ENCODE data around the gene SELPLG. TPM values are rescaled to one million over a fixed set of nuclear protein-coding genes. Genes with fewer than 3 reads are reported as not detected.

Gene SELPLG
- total RNA-seq, 4 donors from 2014 or later = 2.4 to 9.4 (median 5.9) TPM

DNA sequence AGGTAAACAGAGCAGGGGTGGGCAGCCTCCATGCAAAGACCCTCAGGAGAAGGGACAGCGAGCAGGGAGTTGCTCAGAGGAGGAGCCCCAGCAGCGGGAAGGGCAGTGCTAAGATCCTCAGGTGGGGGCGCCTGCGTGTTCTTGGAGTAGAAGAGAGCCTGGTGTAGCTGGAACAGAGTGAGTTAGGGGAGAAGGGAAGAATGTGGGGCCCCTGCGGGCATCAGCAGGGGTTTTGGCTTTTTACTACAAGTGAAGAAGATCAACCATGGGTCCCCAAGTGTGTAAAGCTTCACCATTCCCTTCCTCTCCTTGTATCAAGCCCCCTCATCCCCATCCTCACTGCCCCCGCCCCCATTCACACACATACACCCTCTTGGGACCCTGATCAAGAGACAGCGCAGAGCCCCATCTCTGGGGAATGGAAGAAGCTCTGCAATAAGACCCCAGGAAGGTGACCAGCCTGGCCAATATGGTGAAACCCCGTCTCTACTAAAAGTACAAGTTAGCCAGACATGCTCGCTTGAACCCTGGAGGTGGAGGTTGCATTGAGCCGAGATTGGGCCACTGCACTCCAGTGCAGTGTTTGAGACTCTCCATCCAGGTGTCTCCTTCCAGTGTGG lies 25.6 kb downstream of the SELPLG start:
- Histone ChIP-seq H3K4me1 (no peaks in the 10 kb centered on the region), H3K9me3 (no peaks in the 10 kb centered on the region), H3K27me3 (no peaks in the 10 kb centered on the region), H3K27ac (no peak overlapping the region), H3K36me3 (no peaks in the 10 kb centered on the region), H3K4me3 (no peak overlapping the region)
- DNase-seq = no peak
- TF ChIP-seq, protein P1, sequence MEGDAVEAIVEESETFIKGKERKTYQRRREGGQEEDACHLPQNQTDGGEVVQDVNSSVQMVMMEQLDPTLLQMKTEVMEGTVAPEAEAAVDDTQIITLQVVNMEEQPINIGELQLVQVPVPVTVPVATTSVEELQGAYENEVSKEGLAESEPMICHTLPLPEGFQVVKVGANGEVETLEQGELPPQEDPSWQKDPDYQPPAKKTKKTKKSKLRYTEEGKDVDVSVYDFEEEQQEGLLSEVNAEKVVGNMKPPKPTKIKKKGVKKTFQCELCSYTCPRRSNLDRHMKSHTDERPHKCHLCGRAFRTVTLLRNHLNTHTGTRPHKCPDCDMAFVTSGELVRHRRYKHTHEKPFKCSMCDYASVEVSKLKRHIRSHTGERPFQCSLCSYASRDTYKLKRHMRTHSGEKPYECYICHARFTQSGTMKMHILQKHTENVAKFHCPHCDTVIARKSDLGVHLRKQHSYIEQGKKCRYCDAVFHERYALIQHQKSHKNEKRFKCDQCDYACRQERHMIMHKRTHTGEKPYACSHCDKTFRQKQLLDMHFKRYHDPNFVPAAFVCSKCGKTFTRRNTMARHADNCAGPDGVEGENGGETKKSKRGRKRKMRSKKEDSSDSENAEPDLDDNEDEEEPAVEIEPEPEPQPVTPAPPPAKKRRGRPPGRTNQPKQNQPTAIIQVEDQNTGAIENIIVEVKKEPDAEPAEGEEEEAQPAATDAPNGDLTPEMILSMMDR (IDR thresholded peaks at IDR 0.05) = no peak
- no peak for TF ChIP-seq POLR2A (IDR thresholded peaks at IDR 0.05)

DNA sequence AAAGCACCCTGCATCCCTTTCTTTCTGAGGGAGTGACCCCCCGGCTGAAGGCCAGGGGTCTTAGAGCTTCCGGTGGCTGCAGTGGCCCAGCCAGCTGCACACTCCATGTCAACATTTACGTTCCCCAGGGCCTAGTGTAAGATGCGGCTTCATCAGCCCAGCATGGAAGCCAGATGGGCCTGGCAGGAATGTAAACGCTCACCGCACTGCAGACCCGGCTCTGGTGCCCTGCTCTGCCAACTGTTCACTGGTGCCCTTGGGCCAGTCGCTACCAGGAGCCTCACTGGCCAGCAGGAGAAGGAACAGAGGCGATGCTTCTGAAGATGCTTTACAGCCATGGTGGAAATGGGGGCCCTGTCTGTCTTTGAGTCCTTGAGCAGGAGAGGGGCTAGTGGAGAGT lies 27.2 kb downstream of the SELPLG start:
- no peak for TF ChIP-seq POLR2A (IDR thresholded peaks at IDR 0.05)
- TF ChIP-seq, protein P1 (IDR thresholded peaks at IDR 0.05) = no peak
- Histone ChIP-seq H3K4me1 (no peaks in the 10 kb centered on the region), H3K4me3 (no peak overlapping the region), H3K27ac (no peak overlapping the region), H3K27me3 (no peaks in the 10 kb centered on the region), H3K36me3 (no peaks in the 10 kb centered on the region), H3K9me3 (no peaks in the 10 kb centered on the region)
- DNase-seq = no peak

DNA sequence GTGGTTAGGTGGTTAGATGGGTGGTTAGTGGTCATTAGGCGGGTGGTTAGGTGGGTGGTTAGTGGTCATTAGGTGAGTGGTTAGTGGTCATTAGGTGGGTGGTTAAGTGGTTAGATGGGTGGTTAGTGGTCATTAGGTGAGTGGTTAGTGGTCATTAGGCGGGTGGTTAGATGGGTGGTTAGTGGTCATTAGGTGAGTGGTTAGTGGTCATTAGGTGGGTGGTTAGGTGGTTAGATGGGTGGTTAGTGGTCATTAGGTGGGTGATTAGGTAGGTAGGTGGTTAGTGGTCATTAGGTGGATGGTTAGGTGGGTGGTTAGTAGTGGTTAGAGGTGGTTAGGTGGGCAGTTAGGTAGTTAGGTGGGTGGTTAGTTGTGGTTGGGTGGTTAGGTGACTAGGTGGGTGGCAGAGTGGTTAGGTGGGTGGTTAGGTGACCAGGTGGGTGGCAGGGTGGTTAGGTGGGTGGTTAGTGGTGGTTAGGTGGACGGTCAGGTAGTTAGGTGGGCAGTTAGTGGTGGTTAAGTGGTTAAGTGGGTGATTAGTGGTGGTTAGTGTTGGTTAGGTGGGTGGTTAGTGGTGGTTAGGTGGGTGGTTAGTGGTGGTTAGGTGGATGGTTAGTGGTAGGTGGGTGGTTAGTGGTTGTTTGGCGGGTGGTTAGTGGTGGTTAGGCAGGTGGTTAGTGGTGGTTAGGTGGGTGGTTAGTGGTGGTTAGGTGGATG lies 27.8 kb downstream of the SELPLG start:
- Histone ChIP-seq H3K9me3 (no peaks in the 10 kb centered on the region), H3K36me3 (no peaks in the 10 kb centered on the region), H3K4me1 (no peaks in the 10 kb centered on the region), H3K27me3 (no peaks in the 10 kb centered on the region), H3K4me3 (no peak overlapping the region), H3K27ac (no peak overlapping the region)
- TF ChIP-seq, protein P1 (IDR thresholded peaks at IDR 0.05) = no peak
- TF ChIP-seq POLR2A (IDR thresholded peaks at IDR 0.05) = no peak
- no peak for DNase-seq

DNA sequence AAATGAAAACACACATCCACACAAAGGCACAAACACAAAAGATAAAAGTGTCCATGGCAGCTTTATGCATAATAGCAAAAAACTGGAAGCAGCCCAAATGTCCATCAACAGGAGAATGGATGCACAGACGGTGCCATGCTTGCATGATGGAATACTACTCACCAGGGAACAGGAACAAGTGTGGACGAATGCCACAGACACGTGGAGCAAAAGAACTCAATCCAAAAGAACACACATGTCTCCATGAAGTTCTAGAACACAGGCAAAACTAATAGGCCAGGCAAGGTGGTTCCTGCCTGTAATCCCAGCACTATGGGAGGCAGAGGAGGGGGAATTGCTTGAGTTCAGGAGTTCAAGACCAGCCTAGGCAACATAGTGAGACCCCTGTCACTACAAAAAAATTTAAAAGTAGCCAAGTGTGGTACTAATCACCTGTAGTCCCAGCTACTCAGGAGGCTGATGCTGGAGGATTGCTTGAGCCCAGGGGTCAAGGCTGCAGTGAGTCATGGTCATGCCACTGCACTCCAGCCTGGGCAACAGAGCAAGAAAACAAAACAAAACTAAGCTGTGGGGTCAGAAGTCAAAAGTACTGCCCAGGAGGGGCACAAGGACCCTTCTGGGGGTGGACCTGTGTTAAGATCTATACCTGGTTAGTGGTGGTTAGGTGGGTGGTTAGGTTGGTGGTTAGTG lies 28.5 kb downstream of the SELPLG start:
- DNase-seq = no peak
- TF ChIP-seq POLR2A (IDR thresholded peaks at IDR 0.05) = no peak
- TF ChIP-seq, protein P1 (IDR thresholded peaks at IDR 0.05) = no peak
- Histone ChIP-seq H3K36me3 (no peaks in the 10 kb centered on the region), H3K9me3 (no peaks in the 10 kb centered on the region), H3K4me3 (no peak overlapping the region), H3K27ac (no peak overlapping the region), H3K4me1 (no peaks in the 10 kb centered on the region), H3K27me3 (no peaks in the 10 kb centered on the region)

DNA sequence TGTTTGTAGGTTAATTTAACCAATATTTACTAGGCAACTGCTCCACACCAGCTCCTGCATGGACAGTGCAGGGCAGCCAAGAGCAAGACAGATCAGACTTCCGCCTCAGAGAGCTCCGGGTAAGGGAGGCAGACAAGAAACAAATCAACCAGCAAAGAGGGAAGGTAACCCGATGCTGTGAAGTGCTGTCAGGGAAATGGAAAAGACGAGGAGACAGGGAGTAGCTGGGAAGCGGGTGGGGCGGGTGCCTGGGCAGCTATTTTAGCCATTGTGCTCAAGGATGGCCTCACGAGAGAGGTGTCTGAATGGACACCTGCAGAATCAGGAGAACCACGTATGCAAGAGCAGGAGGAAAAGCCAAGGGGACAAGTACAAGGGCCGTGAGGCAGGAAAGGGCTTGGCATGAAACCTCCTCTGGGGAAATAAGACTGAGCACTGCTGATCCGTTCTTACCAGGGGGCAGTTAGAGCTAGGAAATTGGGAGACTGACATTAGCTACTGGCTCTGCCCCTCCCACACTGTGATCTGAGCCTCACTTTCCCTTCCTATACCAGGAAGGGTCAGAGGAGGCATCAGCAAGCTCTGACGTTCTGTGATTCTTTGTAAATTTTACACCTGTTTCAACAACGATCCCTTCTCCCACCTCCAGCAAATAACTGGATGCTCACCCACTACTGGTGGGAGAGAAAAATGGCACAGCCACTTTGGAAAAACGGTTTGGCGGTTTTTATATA lies 29.3 kb downstream of the SELPLG start:
- no peak for TF ChIP-seq POLR2A (IDR thresholded peaks at IDR 0.05)
- TF ChIP-seq, protein P1 (IDR thresholded peaks at IDR 0.05) = no peak
- no peak for DNase-seq
- no peaks in the 10 kb centered on the region for H3K36me3 ChIP-seq
- no peaks in the 10 kb centered on the region for H3K27me3 ChIP-seq
- H3K27ac ChIP-seq = no peak overlapping the region
- no peaks in the 10 kb centered on the region for H3K9me3 ChIP-seq
- no peaks in the 10 kb centered on the region for H3K4me1 ChIP-seq
- H3K4me3 ChIP-seq = no peak overlapping the region

Data from Peyer's patch (tissue), 4 donors.